ENCODE results near the gene CHAT.

GRCh38 chr10:49600781-49601400 is 12.9 kb upstream of the CHAT start:
- no peak for TF ChIP-seq POLR2A (IDR thresholded peaks at IDR 0.05; ENCODE audit: low read depth, low read length)
- no peak for TF ChIP-seq POLR2AphosphoS5 (IDR thresholded peaks at IDR 0.05; ENCODE audit: low read depth, low read length)
- no peak for TF ChIP-seq TAF1 (IDR thresholded peaks at IDR 0.05; ENCODE audit: borderline replicate concordance, low read depth, low read length)

All from GM12892 (cell line).